Upper lobe of left lung (tissue), 4 donors: Measurements from ENCODE around the gene ANKS4B.

Source experiments
- POLR2A ChIP-seq, 4 donors: fragments of 450-650 bp; IDR thresholded peaks; one replicate each; pipeline ENCODE4 v1.5.1; 2016 to 2017; ENCODE audit warnings: antibody characterized with exemption in 4 of 4, mild to moderate bottlenecking in 2 of 4
- POLR2AphosphoS5 ChIP-seq, 2 donors: sonication (generic); formaldehyde crosslinking; IDR thresholded peaks; one replicate each; pipeline ENCODE4 v1.5.1; 2017; ENCODE audit warnings: antibody characterized with exemption in 2 of 2
- TF ChIP-seq, protein P1 (sequence below), 6 experiments: fragments of 450-650 bp in 4 of 6; fragments of 200-600 bp in 2 of 6; sonication (generic) in 2 of 6; IDR thresholded peaks; one replicate each; pipeline ENCODE4 v1.5.1; 2016 to 2019; ENCODE audit warnings: antibody characterized with exemption in 6 of 6

DNA sequence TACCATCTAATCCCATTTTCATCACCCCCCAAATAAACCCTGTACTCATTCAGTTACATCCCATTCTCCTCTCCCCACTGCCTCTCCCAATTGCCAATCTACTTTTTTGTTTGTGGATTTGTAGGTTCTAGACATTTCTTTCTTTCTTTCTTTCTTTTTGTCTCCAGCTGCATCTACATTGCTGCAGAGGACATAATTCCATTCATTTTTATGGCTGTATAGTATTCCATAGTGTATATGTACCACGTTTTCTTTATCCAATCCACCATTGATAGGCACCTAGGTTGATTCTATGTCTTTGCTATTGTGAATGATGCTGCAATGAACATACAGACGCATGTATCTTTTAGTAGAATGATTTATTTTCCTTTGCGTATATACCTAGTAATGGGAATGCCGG, 50.9 kb downstream of the ANKS4B start:
- TF ChIP-seq, protein P1, sequence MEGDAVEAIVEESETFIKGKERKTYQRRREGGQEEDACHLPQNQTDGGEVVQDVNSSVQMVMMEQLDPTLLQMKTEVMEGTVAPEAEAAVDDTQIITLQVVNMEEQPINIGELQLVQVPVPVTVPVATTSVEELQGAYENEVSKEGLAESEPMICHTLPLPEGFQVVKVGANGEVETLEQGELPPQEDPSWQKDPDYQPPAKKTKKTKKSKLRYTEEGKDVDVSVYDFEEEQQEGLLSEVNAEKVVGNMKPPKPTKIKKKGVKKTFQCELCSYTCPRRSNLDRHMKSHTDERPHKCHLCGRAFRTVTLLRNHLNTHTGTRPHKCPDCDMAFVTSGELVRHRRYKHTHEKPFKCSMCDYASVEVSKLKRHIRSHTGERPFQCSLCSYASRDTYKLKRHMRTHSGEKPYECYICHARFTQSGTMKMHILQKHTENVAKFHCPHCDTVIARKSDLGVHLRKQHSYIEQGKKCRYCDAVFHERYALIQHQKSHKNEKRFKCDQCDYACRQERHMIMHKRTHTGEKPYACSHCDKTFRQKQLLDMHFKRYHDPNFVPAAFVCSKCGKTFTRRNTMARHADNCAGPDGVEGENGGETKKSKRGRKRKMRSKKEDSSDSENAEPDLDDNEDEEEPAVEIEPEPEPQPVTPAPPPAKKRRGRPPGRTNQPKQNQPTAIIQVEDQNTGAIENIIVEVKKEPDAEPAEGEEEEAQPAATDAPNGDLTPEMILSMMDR (IDR thresholded peaks at IDR 0.05) = no peak
- no peak for TF ChIP-seq POLR2AphosphoS5 (IDR thresholded peaks at IDR 0.05)
- TF ChIP-seq POLR2A (IDR thresholded peaks at IDR 0.05) = no peak
